Upper lobe of left lung (tissue), 4 donors: ENCODE data around the gene CKS2.

Experiments
- CTCF ChIP-seq, 6 experiments: fragments of 450-650 bp in 4 of 6; fragments of 200-600 bp in 2 of 6; sonication (generic) in 2 of 6; IDR thresholded peaks; one replicate each; pipeline ENCODE4 v1.5.1; 2016 to 2019; ENCODE audit warnings: antibody characterized with exemption in 6 of 6
- EP300 ChIP-seq, 4 donors: sonication (generic); formaldehyde crosslinking; IDR thresholded peaks; one replicate each; pipeline ENCODE4 v1.5.1; 2017; ENCODE audit warnings: antibody characterized with exemption in 4 of 4, control low read depth in 2 of 4
- POLR2A ChIP-seq, 4 donors: fragments of 450-650 bp; IDR thresholded peaks; one replicate each; pipeline ENCODE4 v1.5.1; 2016 to 2017; ENCODE audit warnings: antibody characterized with exemption in 4 of 4, mild to moderate bottlenecking in 2 of 4

GRCh38 chr9:89317282-89317681 is 6.3 kb downstream of the CKS2 start:
- no peak for TF ChIP-seq CTCF (IDR thresholded peaks at IDR 0.05)
- TF ChIP-seq EP300 (IDR thresholded peaks at IDR 0.05) = no peak
- no peak for TF ChIP-seq POLR2A (IDR thresholded peaks at IDR 0.05)
